H1 (cell line): ENCODE data around the gene ATP5PB. TPM values are rescaled to one million over a fixed set of nuclear protein-coding genes. Genes with fewer than 3 reads are reported as not detected.

Experiments used
- CTCF ChIA-PET: fragments of 300-600 bp; sonication (Branson Sonifier 250); formaldehyde crosslinking; loops from one replicate; lab custom pipeline; 2021; ENCODE audit not compliant: partially characterized antibody; lab: Charles Lee
- POLR2A ChIA-PET: fragments of 300-600 bp; sonication (Branson Sonifier 250); formaldehyde crosslinking; loops from one replicate; lab custom pipeline; 2021; ENCODE audit warnings: inconsistent platforms; ENCODE audit not compliant: partially characterized antibody; lab: Charles Lee
- DNase-seq, 2 experiments: peaks; one replicate each; pipeline versions ENCODE4 v3.0.0 to v3.0.0-alpha.2; 2010 to 2022; ENCODE audit warnings: low spot score in 2 of 2, low read depth in 1 of 2, mixed read lengths in 1 of 2
- FAIRE-seq: peaks from 2 replicates; lab custom pipeline; 2011; peaks lifted over from hg19 to GRCh38; lab: Jason Lieb, UNC
- H2AFZ ChIP-seq: 2 replicates; pipeline ENCODE4 v1.8.1; 2012; ENCODE audit warnings: low read length, inconsistent platforms
- H2AK5ac ChIP-seq: 2 replicates; pipeline ENCODE4 v1.6.1; 2013; ENCODE audit warnings: low read depth, low read length
- H2BK120ac ChIP-seq: replicated peaks from 2 replicates; pipeline ENCODE3; 2013; ENCODE audit warnings: low read depth, low read length, inconsistent platforms
- H2BK12ac ChIP-seq: 2 replicates; pipeline ENCODE4 v1.6.1; 2013; ENCODE audit warnings: low read depth, low read length
- H2BK15ac ChIP-seq: 2 replicates; pipeline ENCODE4 v1.6.1; 2013; ENCODE audit warnings: low read length
- H2BK20ac ChIP-seq: 2 replicates; pipeline ENCODE4 v1.6.1; 2013; ENCODE audit warnings: low read length
- H2BK5ac ChIP-seq: 2 replicates; pipeline ENCODE4 v1.6.1; 2013; ENCODE audit warnings: low read depth, low read length
- H3K14ac ChIP-seq: 2 replicates; pipeline ENCODE4 v1.6.1; 2013; ENCODE audit warnings: inconsistent platforms; ENCODE audit not compliant: insufficient read length
- H3K18ac ChIP-seq: 2 replicates; pipeline ENCODE4 v1.6.1; 2013; ENCODE audit warnings: low read length; ENCODE audit errors: extremely low read depth
- H3K23ac ChIP-seq: 2 replicates; pipeline ENCODE4 v1.6.1; 2013; ENCODE audit warnings: inconsistent platforms; ENCODE audit not compliant: insufficient read length
- H3K23me2 ChIP-seq: 2 replicates; pipeline ENCODE4 v1.6.1; 2013; ENCODE audit warnings: low read depth, low read length
- H3K27ac ChIP-seq: 2 replicates; pipeline ENCODE4 v1.6.1; 2011; ENCODE audit warnings: low read depth, low read length, inconsistent platforms
- H3K27me3 ChIP-seq, 4 experiments: replicated peaks in 1 of 4; 1 replicate in 1 of 4; 2 replicates in 3 of 4; pipeline versions ENCODE4 v1.6.1 to v1.8.1; 2011 to 2013; ENCODE audit warnings: low read length in 3 of 4, mild to moderate bottlenecking in 3 of 4, inconsistent platforms in 2 of 4, mixed read lengths in 2 of 4, moderate library complexity in 1 of 4; ENCODE audit not compliant: control insufficient read depth in 3 of 4, insufficient read depth in 3 of 4; ENCODE audit errors: extremely low read depth in 1 of 4
- H3K36me3 ChIP-seq, 4 experiments: 2 replicates each; pipeline versions ENCODE4 v1.6.1 to v1.8.1; 2011 to 2013; ENCODE audit warnings: mild to moderate bottlenecking in 4 of 4, low read length in 3 of 4, moderate library complexity in 2 of 4, control low read depth in 1 of 4, inconsistent platforms in 1 of 4; ENCODE audit not compliant: insufficient read depth in 4 of 4, control insufficient read depth in 2 of 4
- H3K4ac ChIP-seq: replicated peaks from 2 replicates; pipeline ENCODE3; 2013; ENCODE audit warnings: low read length, low read depth, mixed read lengths, inconsistent platforms; ENCODE audit not compliant: insufficient read length
- H3K4me1 ChIP-seq, 4 experiments: replicated peaks in 1 of 4; 1 replicate in 1 of 4; 2 replicates in 3 of 4; pipeline versions ENCODE4 v1.6.1 to v1.8.1; 2011 to 2013; ENCODE audit warnings: low read length in 3 of 4, inconsistent platforms in 2 of 4, mixed read lengths in 1 of 4; ENCODE audit not compliant: insufficient read depth in 4 of 4, control insufficient read depth in 3 of 4
- H3K4me2 ChIP-seq, 2 experiments: 2 replicates each; pipeline versions ENCODE4 v1.6.1 to v1.8.1; 2011 to 2013; ENCODE audit warnings: low read depth in 2 of 2, low read length in 2 of 2, control low read depth in 1 of 2, inconsistent platforms in 1 of 2, mild to moderate bottlenecking in 1 of 2; ENCODE audit not compliant: insufficient read depth in 1 of 2
- H3K4me3 ChIP-seq, 4 experiments: fragments of 200-600, 300-600 bp in 1 of 4; sonication (generic), shearing (Covaris generic), sonication (Bioruptor Twin) in 1 of 4; 2 replicates each; pipeline versions ENCODE4 v1.5.1 to v1.8.1; 2011 to 2016; ENCODE audit warnings: low read length in 4 of 4, low read depth in 3 of 4, control low read depth in 2 of 4, inconsistent platforms in 2 of 4, mild to moderate bottlenecking in 2 of 4, mixed read lengths in 1 of 4, moderate library complexity in 1 of 4; ENCODE audit not compliant: insufficient read depth in 2 of 4; ENCODE audit errors: extremely low read depth in 1 of 4
- H3K56ac ChIP-seq: replicated peaks from 2 replicates; pipeline ENCODE3; 2013; ENCODE audit warnings: low read depth, mild to moderate bottlenecking, mixed read lengths, low read length, inconsistent platforms; ENCODE audit not compliant: insufficient read length
- H3K79me1 ChIP-seq: 2 replicates; pipeline ENCODE4 v1.6.1; 2013; ENCODE audit warnings: low read depth, low read length, control low read depth
- H3K79me2 ChIP-seq, 2 experiments: 2 replicates each; pipeline versions ENCODE4 v1.6.1 to v1.8.1; 2012 to 2013; ENCODE audit warnings: low read length in 2 of 2, mild to moderate bottlenecking in 2 of 2, inconsistent platforms in 1 of 2; ENCODE audit not compliant: insufficient read depth in 2 of 2, control insufficient read depth in 1 of 2
- H3K9ac ChIP-seq, 4 experiments: replicated peaks in 1 of 4; 1 replicate in 1 of 4; 2 replicates in 3 of 4; pipeline versions ENCODE4 v1.6.1 to v1.8.1; 2011 to 2013; ENCODE audit warnings: low read depth in 3 of 4, low read length in 3 of 4, control low read depth in 2 of 4, mild to moderate bottlenecking in 2 of 4, moderate library complexity in 2 of 4, inconsistent platforms in 1 of 4; ENCODE audit errors: extremely low read depth in 1 of 4
- H3K9me3 ChIP-seq, 2 experiments: 2 replicates each; pipeline versions ENCODE4 v1.6.1 to v1.8.1; 2012 to 2013; ENCODE audit warnings: mild to moderate bottlenecking in 2 of 2, moderate library complexity in 2 of 2, control low read depth in 1 of 2, inconsistent platforms in 1 of 2, low read depth in 1 of 2, low read length in 1 of 2, mixed read lengths in 1 of 2; ENCODE audit not compliant: insufficient read depth in 2 of 2
- H4K20me1 ChIP-seq, 2 experiments: replicated peaks in 1 of 2; 2 replicates each; pipeline versions ENCODE3 to v1.8.1; 2011 to 2013; ENCODE audit warnings: inconsistent platforms in 2 of 2, low read length in 2 of 2, mild to moderate bottlenecking in 1 of 2; ENCODE audit not compliant: insufficient read depth in 2 of 2, control insufficient read depth in 1 of 2
- H4K5ac ChIP-seq: 2 replicates; pipeline ENCODE4 v1.6.1; 2013; ENCODE audit warnings: low read length, low read depth, mixed read lengths, inconsistent platforms; ENCODE audit not compliant: insufficient read length
- H4K8ac ChIP-seq: 2 replicates; pipeline ENCODE4 v1.8.0; 2013; ENCODE audit warnings: mild to moderate bottlenecking, moderate library complexity, low read length, inconsistent platforms; ENCODE audit not compliant: insufficient read depth; ENCODE audit errors: extremely low read depth
- H4K91ac ChIP-seq: replicated peaks from 2 replicates; pipeline ENCODE3; 2013; ENCODE audit warnings: low read length, mixed read lengths, inconsistent platforms; ENCODE audit not compliant: insufficient read length
- BRCA1 ChIP-seq: IDR thresholded peaks from 2 replicates; pipeline ENCODE4 v1.6.1; 2012; ENCODE audit warnings: low read depth, low read length, improper control_type of control experiment
- EGR1 ChIP-seq: IDR thresholded peaks from 2 replicates; pipeline ENCODE4 v1.6.1; 2011; ENCODE audit warnings: low read depth, low read length, borderline replicate concordance
- EZH2 ChIP-seq: fragments of 200-600 bp; sonication (generic); IDR thresholded peaks from 2 replicates; pipeline ENCODE4 v1.7.1; 2012; ENCODE audit warnings: low read depth, mild to moderate bottlenecking, moderate library complexity, low read length, inconsistent platforms; ENCODE audit not compliant: severe bottlenecking
- GABPA ChIP-seq: IDR thresholded peaks from 2 replicates; pipeline ENCODE4 v1.6.1; 2011; ENCODE audit warnings: mild to moderate bottlenecking, low read length, moderate library complexity, borderline replicate concordance; ENCODE audit not compliant: insufficient read depth
- JUND ChIP-seq: IDR thresholded peaks from 2 replicates; pipeline ENCODE4 v1.6.1; 2011; ENCODE audit warnings: mild to moderate bottlenecking, improper control_type of control experiment, low read length
- WGBS, 2 experiments: shearing (Covaris generic) in 1 of 2; methylation state at CpG; one replicate each; pipeline versions ENCODE4 v1.1.6 to v1.1.7; 2013 to 2015; ENCODE audit warnings: low lambda C conversion rate in 2 of 2, mixed read lengths in 2 of 2, inconsistent platforms in 1 of 2, low coverage in 1 of 2, missing lambda C conversion rate in 1 of 2; ENCODE audit not compliant: insufficient replicate concordance in 2 of 2, insufficient coverage in 1 of 2, insufficient read length in 1 of 2; ENCODE audit errors: extremely low coverage in 1 of 2, missing lambda C conversion rate in 1 of 2; 5-methylcytosine and 5-hydroxymethylcytosine counted together
- polyA plus RNA-seq, 7 experiments: library from polyadenylated mRNA; depleted of rRNA in 3 of 7; stranded (reverse) in 5 of 7; unstranded in 2 of 7; fragments of >200 nt in 5 of 7; fragments of 200-250 nt in 2 of 7; gene quantifications; 1 replicate in 5 of 7; 2 replicates in 1 of 7; 4 replicates in 1 of 7; pipeline versions ENCODE4 v1.2.1 to v1.2.3, GENCODE V29; 2011 to 2013; ENCODE audit warnings: missing spikeins in 2 of 7, mixed read lengths in 2 of 7
- total RNA-seq: library from RNA; stranded (reverse); fragmentation: NEBNext Ultra II Directional; extraction: Animal tissue kit (Norgen Biotek cat#: 25700); gene quantifications from 2 replicates; pipeline ENCODE4 v1.2.1, GENCODE V29; 2021

ATP5PB gene
- total and polyA plus RNA-seq, 2 of the 8 experiments (the other 6 are each of a cell fraction or from before 2014, with no cell fraction given): 232 to 262 TPM

DNA sequence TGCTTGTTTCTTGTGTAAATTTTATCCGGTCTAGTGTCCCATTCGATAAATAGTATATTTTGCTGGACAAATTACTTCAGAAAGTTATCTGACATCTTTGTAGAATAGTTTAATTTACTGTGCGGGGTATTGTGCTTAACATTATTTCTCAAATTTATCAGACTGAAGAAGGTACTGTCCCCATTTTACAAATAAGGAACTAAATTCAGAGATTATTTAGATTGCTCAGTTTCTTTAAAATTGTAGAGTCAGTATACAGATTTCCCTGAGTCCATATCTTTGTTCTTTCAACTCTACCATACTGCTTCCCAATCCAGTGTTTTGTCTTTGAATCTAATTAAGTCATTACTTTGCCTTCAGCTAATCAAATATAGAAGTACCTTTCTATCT, 6.4 kb downstream of the ATP5PB start:
- no peak overlapping the region for H4K8ac ChIP-seq
- H3K23me2 ChIP-seq: no peaks in the 10 kb centered on the region
- no peaks in the 10 kb centered on the region for H3K79me1 ChIP-seq
- H4K5ac ChIP-seq: no peak overlapping the region
- FAIRE-seq (no peak), DNase-seq (no peak)
- POLR2A ChIA-PET: no interaction called here
- no peak overlapping the region for H3K23ac ChIP-seq
- no peaks in the 10 kb centered on the region for H3K4me1 ChIP-seq
- no peak overlapping the region for H2AK5ac ChIP-seq
- no peak overlapping the region for H2BK15ac ChIP-seq
- peaks cover 0 to 24% of the 10 kb centered on the region in 2 experiments; a peak in 2 of 4 replicates for H3K79me2 ChIP-seq
- no peak overlapping the region for H4K91ac ChIP-seq
- CTCF ChIA-PET: no interaction called here
- no peak overlapping the region for H3K9ac ChIP-seq
- no peak overlapping the region for H3K4ac ChIP-seq
- H3K4me2 ChIP-seq: no peak overlapping the region
- no peak overlapping the region for H3K14ac ChIP-seq
- no peak overlapping the region for H3K4me3 ChIP-seq
- peaks cover 0 to 6% of the 10 kb centered on the region in 2 experiments for H4K20me1 ChIP-seq
- H3K18ac ChIP-seq: no peak overlapping the region
- 92% methylated on average over 3 of the region's 3 CpGs; no CpG with 5 or more reads in 1 of the 2 experiments for WGBS, 2 experiments
- no peak overlapping the region for H3K27ac ChIP-seq
- no peak overlapping the region for H3K56ac ChIP-seq
- no peak overlapping the region for H2AFZ ChIP-seq
- H2BK120ac ChIP-seq: no peak overlapping the region
- H2BK12ac ChIP-seq: no peak overlapping the region
- H2BK5ac ChIP-seq: no peak overlapping the region
- TF ChIP-seq GABPA: no peak
- TF ChIP-seq BRCA1: no peak
- TF ChIP-seq EGR1: no peak
- no peak for TF ChIP-seq JUND
- no peak for TF ChIP-seq EZH2
- TF ChIP-seq, all 59 proteins: peak for 0
- H2BK20ac ChIP-seq: no peak overlapping the region
- no peaks in the 10 kb centered on the region for H3K27me3 ChIP-seq
- H3K9me3 ChIP-seq: no peaks in the 10 kb centered on the region
- H3K36me3 ChIP-seq: peaks cover 9 to 61% (median 37%) of the 10 kb centered on the region in 4 experiments; a peak in 7 of 8 replicates
